Caco-2 (cell line): ENCODE measurements around the gene DNAJC4. TPM values are rescaled to one million over a fixed set of nuclear protein-coding genes. Genes with fewer than 3 reads are reported as not detected.

Experiments
- BruUV-seq: library from RNA; stranded (reverse); fragments of 400-500 nt; replicated peaks from 2 replicates; lab custom pipeline; 2021; lab: Mats Ljungman, UMichigan
- CTCF ChIA-PET: fragments of 300-600 bp; sonication (Branson Sonifier 250); formaldehyde crosslinking; loops from one replicate; lab custom pipeline; 2022; ENCODE audit warnings: antibody characterized with exemption; lab: Charles Lee
- POLR2A ChIA-PET: fragments of 300-600 bp; sonication (Branson Sonifier 250); formaldehyde crosslinking; loops from one replicate; lab custom pipeline; 2022; ENCODE audit warnings: antibody characterized with exemption; lab: Charles Lee
- DNase-seq, 2 experiments: peaks; one replicate each; pipeline versions ENCODE4 v3.0.0 to v3.0.0-alpha.2; 2020 to 2022
- H3K27me3 ChIP-seq: replicated peaks from 2 replicates; pipeline ENCODE4 v1.6.0; 2011; ENCODE audit warnings: low read length; ENCODE audit not compliant: control insufficient read depth, insufficient read depth
- H3K36me3 ChIP-seq: 2 replicates; pipeline ENCODE4 v1.5.1; 2011; ENCODE audit warnings: low read length; ENCODE audit not compliant: control insufficient read depth, insufficient read depth
- H3K4me1 ChIP-seq: fragments of 250-450 bp; sonication (Bioruptor Pico); 2 replicates; pipeline ENCODE4 v1.5.1; 2020; ENCODE audit warnings: mild to moderate bottlenecking
- H3K4me3 ChIP-seq: 2 replicates; pipeline ENCODE4 v1.5.1; 2011; ENCODE audit warnings: low read depth, mild to moderate bottlenecking, control low read depth, low read length
- H3K9me3 ChIP-seq: fragments of 250-450 bp; sonication (Bioruptor Pico); 2 replicates; pipeline ENCODE4 v1.5.1; 2020; ENCODE audit warnings: mild to moderate bottlenecking, moderate library complexity
- H3K27ac Mint-ChIP-seq: one replicate; pipeline ENCODE4 v1.8.0; 2022; ENCODE audit warnings: mixed read lengths; ENCODE audit not compliant: unreplicated experiment
- H3K27me3 Mint-ChIP-seq: one replicate; pipeline ENCODE4 v1.8.0; 2022; ENCODE audit warnings: mixed read lengths; ENCODE audit not compliant: insufficient read depth, unreplicated experiment
- H3K36me3 Mint-ChIP-seq: one replicate; pipeline ENCODE4 v1.8.0; 2022; ENCODE audit warnings: mild to moderate bottlenecking, mixed read lengths; ENCODE audit not compliant: insufficient read depth, unreplicated experiment
- H3K4me1 Mint-ChIP-seq: one replicate; pipeline ENCODE4 v1.8.0; 2022; ENCODE audit warnings: low read depth, mixed read lengths; ENCODE audit not compliant: unreplicated experiment
- H3K4me3 Mint-ChIP-seq: one replicate; pipeline ENCODE4 v1.8.0; 2022; ENCODE audit warnings: mild to moderate bottlenecking, moderate library complexity, mixed read lengths; ENCODE audit not compliant: unreplicated experiment
- H3K9me3 Mint-ChIP-seq: one replicate; pipeline ENCODE4 v1.8.0; 2022; ENCODE audit warnings: mixed read lengths; ENCODE audit not compliant: unreplicated experiment
- CTCF ChIP-seq, 2 experiments: fragments of 200-600 bp in 1 of 2; IDR thresholded peaks; 1 replicate in 1 of 2; 2 replicates in 1 of 2; pipeline versions ENCODE4 v1.5.1 to v1.8.0; 2011 to 2022; ENCODE audit warnings: antibody characterized with exemption in 1 of 2, control low read depth in 1 of 2, inconsistent platforms in 1 of 2, low read depth in 1 of 2, low read length in 1 of 2, mild to moderate bottlenecking in 1 of 2, moderate library complexity in 1 of 2; ENCODE audit not compliant: insufficient read depth in 1 of 2, severe bottlenecking in 1 of 2, unreplicated experiment in 1 of 2
- intact Hi-C: fragments of 100-400 bp; cut with micrococcal nuclease; formaldehyde crosslinking; loops from one replicate; pipeline ENCODE4 v1.10.0; 2022; ENCODE audit not compliant: unreplicated experiment
- total RNA-seq: library from RNA; stranded (reverse); gene quantifications from 2 replicates; pipeline ENCODE4 v1.2.3, GENCODE V29; 2022

Gene DNAJC4
- total RNA-seq, 1 experiment from 2014 or later = 22.9 TPM

GRCh38 chr11:64196626-64197025 lies 33.7 kb upstream of the DNAJC4 start:
- intact Hi-C loops = no loop called here
- Histone ChIP-seq H3K4me1 (no peaks in the 10 kb centered on the region), H3K36me3 (peaks cover 10% of the 10 kb centered on the region), H3K4me3 (no peak overlapping the region), H3K27me3 (no peaks in the 10 kb centered on the region), H3K9me3 (no peaks in the 10 kb centered on the region)
- Mint-ChIP-seq H3K4me3 (no peak overlapping the region), H3K27ac (no peak overlapping the region), H3K4me1 (no peaks in the 10 kb centered on the region), H3K9me3 (no peaks in the 10 kb centered on the region), H3K36me3 (peaks cover 100% of the 10 kb centered on the region), H3K27me3 (no peaks in the 10 kb centered on the region)
- POLR2A ChIA-PET = interaction anchor here (0.6 kb wide), 1 partner anchor 383 kb away, joined by 4 read pairs; no protein-coding TSS in a partner anchor
- TF ChIP-seq CTCF (IDR thresholded peaks at IDR 0.05; ENCODE audit: insufficient read depth in 1 of 2, low read depth in 1 of 2, low read length in 1 of 2, severe bottlenecking in 1 of 2, unreplicated experiment in 1 of 2) = no peak
- BruUV-seq = no TSS peak
- CTCF ChIA-PET = interaction anchor here (0.6 to 1.9 kb wide), 2 partner anchors 11 to 15 kb away, joined by 4 to 14 read pairs; partner anchors contain the start of gene STIP1
- DNase-seq = no peak

- Mint-ChIP-seq H3K27me3 (no peaks in the 10 kb centered on the region), H3K27ac (no peak overlapping the region), H3K4me3 (no peak overlapping the region), H3K9me3 (no peaks in the 10 kb centered on the region), H3K4me1 (no peaks in the 10 kb centered on the region), H3K36me3 (peaks cover 100% of the 10 kb centered on the region)
- Histone ChIP-seq H3K27me3 (no peaks in the 10 kb centered on the region), H3K4me3 (no peak overlapping the region), H3K4me1 (no peaks in the 10 kb centered on the region), H3K36me3 (peaks cover 11% of the 10 kb centered on the region), H3K9me3 (no peaks in the 10 kb centered on the region)
- intact Hi-C loops = no loop called here
- CTCF ChIA-PET = no interaction called here
- no peak for TF ChIP-seq CTCF (IDR thresholded peaks at IDR 0.05; ENCODE audit: insufficient read depth in 1 of 2, low read depth in 1 of 2, low read length in 1 of 2, severe bottlenecking in 1 of 2, unreplicated experiment in 1 of 2)
- no peak for DNase-seq
- BruUV-seq = no TSS peak
- POLR2A ChIA-PET = no interaction called here
Measured at GRCh38 chr11:64198511-64198910, 31.8 kb upstream of the DNAJC4 start.

GRCh38 chr11:64201543-64201942 lies 28.8 kb upstream of the DNAJC4 start:
- H3K4me3 Mint-ChIP-seq = no peak overlapping the region
- H3K27me3 Mint-ChIP-seq = no peaks in the 10 kb centered on the region
- POLR2A ChIA-PET = no interaction called here
- Histone ChIP-seq H3K27me3 (no peaks in the 10 kb centered on the region), H3K36me3 (peaks cover 10% of the 10 kb centered on the region), H3K4me1 (no peaks in the 10 kb centered on the region), H3K4me3 (no peak overlapping the region), H3K9me3 (no peaks in the 10 kb centered on the region)
- H3K4me1 Mint-ChIP-seq = no peaks in the 10 kb centered on the region
- CTCF ChIA-PET = interaction anchor here (0.7 kb wide), 1 partner anchor 214 kb away, joined by 3 read pairs; no protein-coding TSS in a partner anchor
- H3K27ac Mint-ChIP-seq = peak overlapping the region; percentile 34
- peaks cover 94% of the 10 kb centered on the region for H3K36me3 Mint-ChIP-seq
- intact Hi-C loops = no loop called here
- BruUV-seq = no TSS peak
- TF ChIP-seq CTCF (IDR thresholded peaks at IDR 0.05; ENCODE audit: insufficient read depth in 1 of 2, low read depth in 1 of 2, low read length in 1 of 2, severe bottlenecking in 1 of 2, unreplicated experiment in 1 of 2) = no peak
- H3K9me3 Mint-ChIP-seq = no peaks in the 10 kb centered on the region
- no peak for DNase-seq
